Activated naive CD4-positive, alpha-beta T cell treated with Interleukin-2 at 50 U/mL for 16 hours (primary cell): ENCODE results near the gene SLC16A5.
"Not testable (repeated sequence)": the region's sequence is repeated elsewhere in the genome, so short reads cannot be mapped to it uniquely, and the experiment has no call there.

ENCODE experiments used
- DNase-seq: peaks from one replicate; pipeline ENCODE4 v3.0.0-alpha.2; 2020

The SLC16A5 gene

GRCh38 chr17:75064867-75065561 lies 22.7 kb upstream of the SLC16A5 start:
- no peak for DNase-seq

GRCh38 chr17:75065562-75066151 lies 22.1 kb upstream of the SLC16A5 start:
- peak; percentile 16 for DNase-seq

DNA sequence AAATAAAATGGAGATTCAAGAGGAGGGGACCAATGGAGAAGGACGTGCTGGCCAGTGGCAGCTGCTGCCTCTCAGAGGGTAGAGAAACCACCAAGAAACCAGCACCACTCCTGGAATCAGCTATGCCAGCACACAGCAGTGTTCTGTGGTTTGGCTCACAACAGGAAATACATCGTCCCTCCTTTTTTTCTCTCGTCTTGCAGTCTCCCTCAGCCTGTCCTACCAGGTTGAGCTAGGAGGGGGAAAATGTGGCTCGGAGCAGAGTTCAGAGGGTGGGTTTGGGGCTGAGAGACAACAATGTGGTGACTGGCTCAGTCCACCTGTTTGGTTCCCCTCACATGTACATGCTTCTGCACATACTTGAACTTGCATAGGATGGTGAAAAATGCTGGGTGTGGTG lies 19.9 kb upstream of the SLC16A5 start:
- no peak for DNase-seq

GRCh38 chr17:75068750-75069149 lies 19.0 kb upstream of the SLC16A5 start:
- DNase-seq = no peak

DNA sequence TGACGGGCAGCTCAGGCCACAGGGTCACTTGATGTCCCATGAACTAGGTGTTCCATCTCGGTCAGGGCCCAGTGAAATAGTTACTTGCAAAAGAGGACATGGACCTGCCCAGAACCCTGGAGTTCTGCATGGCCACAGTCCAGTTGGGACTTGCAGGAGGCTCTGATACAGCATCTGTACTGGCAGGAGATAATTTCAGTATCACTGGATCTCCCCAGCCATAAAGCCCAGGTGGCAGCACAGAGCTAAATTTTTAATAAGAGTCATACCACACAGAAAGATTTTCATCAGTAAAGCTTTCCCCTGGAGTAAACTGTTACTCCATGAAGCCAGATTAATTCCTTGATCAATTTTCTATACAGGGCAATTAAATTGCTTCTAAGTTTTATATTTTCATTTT lies 18.0 kb upstream of the SLC16A5 start:
- no peak for DNase-seq

- not testable (repeated sequence) for DNase-seq
These were observed 16.1 kb upstream of the SLC16A5 start for GRCh38 chr17:75071478-75072271.

GRCh38 chr17:75072909-75073308 lies 14.8 kb upstream of the SLC16A5 start:
- DNase-seq = not testable (repeated sequence)

DNA sequence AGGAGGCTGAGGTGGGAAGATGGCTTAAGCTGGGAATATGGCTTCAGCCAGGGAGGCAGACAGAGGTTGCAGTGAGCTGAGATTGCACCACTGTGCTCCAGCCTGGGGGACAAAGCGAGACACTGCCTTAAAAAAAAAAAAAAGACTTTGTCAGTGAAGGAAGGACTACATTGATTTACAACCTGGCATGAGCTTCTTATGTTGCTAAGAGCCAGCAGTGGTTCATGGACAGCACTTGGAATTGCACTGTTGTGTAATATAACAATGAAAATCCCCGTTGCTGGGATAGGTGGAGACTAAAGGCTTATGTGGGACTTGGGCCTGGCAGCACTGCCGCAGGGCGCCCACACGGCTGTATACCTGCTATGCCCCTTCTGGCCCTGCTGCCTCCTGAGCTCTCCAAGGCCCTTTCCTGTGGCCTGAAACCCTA lies 14.1 kb upstream of the SLC16A5 start:
- no peak for DNase-seq

DNA sequence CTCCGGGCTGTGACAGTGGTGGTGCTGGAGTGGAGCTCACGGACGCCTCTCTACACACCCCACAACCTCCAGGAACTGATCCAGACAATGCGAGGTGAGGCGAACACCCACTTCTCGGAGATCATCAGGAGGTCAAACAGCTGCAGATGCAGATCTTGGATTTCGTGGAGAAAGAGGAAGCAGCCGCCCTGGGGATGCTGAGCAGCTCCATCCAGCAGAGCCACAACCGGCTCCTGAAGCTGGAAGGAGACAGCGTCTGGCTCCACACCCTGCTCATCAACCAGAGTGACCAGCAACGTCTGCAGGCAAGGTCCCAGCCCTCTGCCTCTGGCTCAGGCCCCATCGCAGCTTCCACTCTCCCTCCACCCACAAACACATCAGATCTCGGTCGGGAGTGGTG lies 13.2 kb upstream of the SLC16A5 start:
- DNase-seq = no peak

GRCh38 chr17:75075597-75076336 lies 12.0 kb upstream of the SLC16A5 start:
- DNase-seq = no peak

GRCh38 chr17:75077072-75077495 lies 10.7 kb upstream of the SLC16A5 start:
- no peak for DNase-seq

GRCh38 chr17:75077496-75078283 lies 10.1 kb upstream of the SLC16A5 start:
- peak; percentile 58 for DNase-seq

GRCh38 chr17:75078284-75079022 lies 9.3 kb upstream of the SLC16A5 start:
- no peak for DNase-seq

- no peak for DNase-seq
These were observed 8.8 kb upstream of the SLC16A5 start for GRCh38 chr17:75079023-75079373.

DNA sequence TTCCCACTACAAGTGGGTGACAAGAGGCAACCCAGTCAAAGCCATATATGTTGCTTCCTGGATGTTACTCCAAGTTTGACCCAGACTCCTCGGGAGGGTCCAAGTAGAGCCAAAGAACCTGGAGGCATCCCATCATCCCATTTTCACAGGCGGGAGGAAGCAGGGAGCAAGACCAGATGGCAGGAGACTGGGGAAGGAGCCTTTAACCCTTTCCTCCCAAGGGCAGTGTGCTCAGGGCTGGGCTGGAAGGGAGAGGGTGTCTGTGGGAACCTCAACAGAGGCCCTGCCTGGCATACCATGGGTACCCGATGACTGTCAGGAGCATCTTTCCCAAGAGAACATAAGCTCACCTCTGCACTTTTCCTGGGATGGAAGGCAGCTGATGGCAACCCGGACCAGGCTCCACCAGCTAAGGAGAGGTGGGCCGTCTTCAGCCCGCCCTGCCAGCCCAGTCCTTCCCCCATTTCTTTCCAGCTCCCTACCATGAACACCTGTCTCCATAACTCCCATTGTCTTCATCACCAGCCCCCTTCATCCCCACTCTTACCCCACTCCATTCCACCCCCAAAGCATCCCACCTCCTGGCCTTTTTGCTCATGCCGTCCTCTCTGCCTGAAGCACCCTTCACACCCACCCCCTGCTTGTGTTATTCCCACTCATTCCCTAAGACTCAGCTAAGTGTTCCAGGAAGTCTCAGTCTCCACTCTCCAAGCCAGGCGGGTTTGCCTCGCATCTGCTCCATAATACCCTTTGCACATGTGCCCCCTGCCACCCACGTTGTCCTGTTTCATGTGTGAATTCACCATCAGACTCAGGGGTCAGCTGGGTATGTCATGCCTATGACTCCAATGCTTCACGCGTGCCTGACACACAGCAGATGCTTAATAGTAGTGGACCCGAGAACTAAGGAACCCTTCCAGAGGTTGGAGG lies 5.9 kb upstream of the SLC16A5 start:
- no peak for DNase-seq

- DNase-seq = no peak
These were observed 5.1 kb upstream of the SLC16A5 start for GRCh38 chr17:75082683-75083082.

DNA sequence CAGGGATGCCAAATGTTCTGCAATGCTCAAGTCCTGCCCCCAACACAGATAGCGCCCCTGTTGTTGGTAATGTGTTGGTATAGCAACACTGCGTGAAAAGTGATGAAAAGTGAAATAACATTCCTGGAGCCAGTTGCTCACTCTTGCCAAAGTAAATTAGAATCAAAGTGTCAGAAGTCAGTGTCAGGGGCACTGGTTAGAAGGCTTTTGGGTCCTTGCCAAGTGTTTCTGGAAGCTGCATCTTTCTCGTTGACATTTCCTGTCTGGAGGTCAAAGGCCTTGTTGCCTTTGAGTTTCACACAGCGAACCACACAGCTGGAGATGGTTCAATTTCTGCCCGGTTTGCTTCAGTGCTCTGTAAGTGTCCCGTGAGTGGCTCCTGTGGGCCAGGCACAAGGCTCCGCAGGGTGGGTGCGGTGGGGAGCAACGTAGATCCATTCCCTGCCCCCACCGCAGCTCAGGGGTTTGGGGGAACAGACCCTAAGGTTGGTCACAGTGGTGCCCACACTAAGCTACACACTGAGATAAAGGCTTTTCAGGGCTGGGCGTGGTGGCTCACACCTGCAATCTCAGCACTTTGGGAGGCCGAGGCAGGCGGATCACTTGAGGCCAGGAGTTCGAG lies 3.6 kb upstream of the SLC16A5 start:
- DNase-seq = no peak

GRCh38 chr17:75086496-75087181 lies 1.1 kb upstream of the SLC16A5 start:
- DNase-seq = no peak

DNA sequence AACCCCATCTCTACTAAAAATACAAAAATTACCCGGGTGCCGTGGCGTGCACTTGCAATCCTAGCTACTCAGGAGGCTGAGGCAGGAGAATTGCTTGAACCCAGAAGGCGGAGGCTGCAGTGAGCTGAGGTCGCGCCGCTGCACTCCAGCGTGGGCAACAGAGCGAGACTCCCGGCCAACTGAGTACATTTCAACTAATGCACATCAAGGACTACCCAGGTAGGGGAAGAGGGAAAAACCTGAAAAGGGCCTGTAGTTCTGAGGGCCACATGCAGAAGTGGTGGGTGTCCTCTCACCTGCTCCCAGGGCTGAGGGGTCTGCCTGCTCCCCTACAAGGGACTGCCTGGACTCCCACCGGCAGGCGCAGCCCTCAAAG lies 584 bp upstream of the SLC16A5 start:
- no peak for DNase-seq
